H9 (cell line): ENCODE measurements around the gene B4GALNT4. TPM values are rescaled to one million over a fixed set of nuclear protein-coding genes. Genes with fewer than 3 reads are reported as not detected.

Experiments used
- DNase-seq: peaks from one replicate; pipeline ENCODE4 v3.0.0-alpha.2; 2017
- H2AFZ ChIP-seq: one replicate; pipeline ENCODE4 v1.6.1; 2013; ENCODE audit warnings: mild to moderate bottlenecking, low read length, control low read depth, moderate library complexity
- H2AK5ac ChIP-seq: 2 replicates; pipeline ENCODE4 v1.6.1; 2013; ENCODE audit warnings: low read length, control low read depth, mixed read lengths; ENCODE audit not compliant: insufficient read length
- H2BK120ac ChIP-seq: one replicate; pipeline ENCODE4 v1.6.1; 2013; ENCODE audit warnings: low read depth, mild to moderate bottlenecking, low read length, control low read depth, inconsistent platforms; ENCODE audit not compliant: poor library complexity, severe bottlenecking
- H2BK12ac ChIP-seq: 2 replicates; pipeline ENCODE4 v1.6.1; 2013; ENCODE audit warnings: low read length, control low read depth, mixed read lengths, low read depth; ENCODE audit not compliant: insufficient read length
- H2BK15ac ChIP-seq: 2 replicates; pipeline ENCODE4 v1.6.1; 2013; ENCODE audit warnings: low read depth, low read length, control low read depth
- H2BK20ac ChIP-seq: one replicate; pipeline ENCODE4 v1.6.1; 2013; ENCODE audit warnings: low read depth, mild to moderate bottlenecking, low read length, control low read depth, inconsistent platforms; ENCODE audit not compliant: poor library complexity, severe bottlenecking
- H2BK5ac ChIP-seq: 2 replicates; pipeline ENCODE4 v1.6.1; 2013; ENCODE audit warnings: low read length, control low read depth, mixed read lengths; ENCODE audit not compliant: insufficient read length
- H3K14ac ChIP-seq: 2 replicates; pipeline ENCODE4 v1.6.1; 2013; ENCODE audit warnings: low read length, control low read depth; ENCODE audit not compliant: insufficient read depth
- H3K18ac ChIP-seq: 2 replicates; pipeline ENCODE4 v1.6.1; 2013; ENCODE audit warnings: low read depth, mild to moderate bottlenecking, mixed read lengths, low read length, control low read depth; ENCODE audit not compliant: insufficient read length
- H3K23ac ChIP-seq: 2 replicates; pipeline ENCODE4 v1.6.1; 2013; ENCODE audit warnings: low read length, control low read depth, mixed read lengths, low read depth; ENCODE audit not compliant: insufficient read length
- H3K23me2 ChIP-seq: 2 replicates; pipeline ENCODE4 v1.6.1; 2013; ENCODE audit warnings: low read depth, mild to moderate bottlenecking, mixed read lengths, low read length, control low read depth; ENCODE audit not compliant: insufficient read length, poor library complexity, severe bottlenecking
- H3K27ac ChIP-seq: 2 replicates; pipeline ENCODE4 v1.5.1; 2013; ENCODE audit warnings: low read length, control low read depth, mixed read lengths, low read depth; ENCODE audit not compliant: insufficient read length
- H3K27me3 ChIP-seq: 2 replicates; pipeline ENCODE4 v1.6.1; 2013; ENCODE audit warnings: low read length, control low read depth, inconsistent platforms; ENCODE audit not compliant: insufficient read depth
- H3K4ac ChIP-seq: 2 replicates; pipeline ENCODE4 v1.6.1; 2013; ENCODE audit warnings: low read depth, mild to moderate bottlenecking, control low read depth, inconsistent platforms, low read length, moderate library complexity
- H3K4me1 ChIP-seq: 2 replicates; pipeline ENCODE4 v1.6.1; 2013; ENCODE audit warnings: low read length, control low read depth, inconsistent platforms; ENCODE audit not compliant: insufficient read depth
- H3K4me2 ChIP-seq: 2 replicates; pipeline ENCODE4 v1.6.1; 2013; ENCODE audit warnings: low read length, control low read depth, mixed read lengths; ENCODE audit not compliant: insufficient read length, insufficient read depth
- H3K56ac ChIP-seq: 2 replicates; pipeline ENCODE4 v1.6.1; 2013; ENCODE audit warnings: low read depth, mild to moderate bottlenecking, mixed read lengths, low read length, control low read depth; ENCODE audit not compliant: insufficient read length
- H3K79me1 ChIP-seq: 2 replicates; pipeline ENCODE4 v1.6.1; 2013; ENCODE audit warnings: low read depth, mild to moderate bottlenecking, moderate library complexity, low read length, control low read depth, inconsistent platforms; ENCODE audit not compliant: insufficient read depth, poor library complexity, severe bottlenecking
- H3K79me2 ChIP-seq: 2 replicates; pipeline ENCODE4 v1.6.1; 2013; ENCODE audit warnings: low read length, control low read depth, inconsistent platforms; ENCODE audit not compliant: insufficient read depth
- H3K9ac ChIP-seq: 2 replicates; pipeline ENCODE4 v1.6.1; 2013; ENCODE audit warnings: low read length, control low read depth, mixed read lengths; ENCODE audit not compliant: insufficient read length; ENCODE audit errors: extremely low read depth
- H3K9me3 ChIP-seq: one replicate; pipeline ENCODE4 v1.6.1; 2013; ENCODE audit warnings: low read depth, low read length, inconsistent platforms; ENCODE audit not compliant: control insufficient read depth
- H3T11ph ChIP-seq: one replicate; pipeline ENCODE4 v1.6.1; 2013; ENCODE audit warnings: mild to moderate bottlenecking, low read length, control low read depth, inconsistent platforms
- H4K20me1 ChIP-seq: one replicate; pipeline ENCODE4 v1.6.1; 2013; ENCODE audit not compliant: control insufficient read depth, insufficient read length, insufficient read depth
- H4K5ac ChIP-seq: 2 replicates; pipeline ENCODE4 v1.6.1; 2013; ENCODE audit warnings: low read depth, mild to moderate bottlenecking, mixed read lengths, low read length, control low read depth; ENCODE audit not compliant: insufficient read length
- H4K8ac ChIP-seq: replicated peaks from 2 replicates; pipeline ENCODE4 v1.6.1; 2013; ENCODE audit warnings: low read length, control low read depth, mixed read lengths, low read depth; ENCODE audit not compliant: insufficient read length
- H4K91ac ChIP-seq: 2 replicates; pipeline ENCODE4 v1.6.1; 2013; ENCODE audit warnings: low read depth, mild to moderate bottlenecking, moderate library complexity, mixed read lengths, low read length, control low read depth; ENCODE audit not compliant: insufficient read length
- H3K27ac Mint-ChIP-seq, 3 experiments: 2 replicates in 2 of 3; 3 replicates in 1 of 3; pipeline ENCODE4 v1.8.0; 2020 to 2021; ENCODE audit warnings: mixed read lengths in 3 of 3, mild to moderate bottlenecking in 1 of 3, moderate library complexity in 1 of 3
- H3K27me3 Mint-ChIP-seq: 2 replicates; pipeline ENCODE4 v1.8.0; 2021; ENCODE audit warnings: low read depth, mild to moderate bottlenecking, moderate library complexity, mixed read lengths
- H3K36me3 Mint-ChIP-seq, 3 experiments: 2 replicates in 2 of 3; 3 replicates in 1 of 3; pipeline ENCODE4 v1.8.0; 2020 to 2021; ENCODE audit warnings: low read depth in 3 of 3, mixed read lengths in 3 of 3; ENCODE audit not compliant: insufficient read depth in 1 of 3
- H3K4me1 Mint-ChIP-seq, 2 experiments: 2 replicates each; pipeline ENCODE4 v1.8.0; 2020; ENCODE audit warnings: mixed read lengths in 2 of 2
- H3K4me3 Mint-ChIP-seq, 2 experiments: 2 replicates in 1 of 2; 3 replicates in 1 of 2; pipeline ENCODE4 v1.8.0; 2020 to 2021; ENCODE audit warnings: mild to moderate bottlenecking in 2 of 2, mixed read lengths in 2 of 2, moderate library complexity in 1 of 2
- H3K9me3 Mint-ChIP-seq, 2 experiments: 2 replicates in 1 of 2; 3 replicates in 1 of 2; pipeline ENCODE4 v1.8.0; 2020; ENCODE audit warnings: mild to moderate bottlenecking in 2 of 2, mixed read lengths in 2 of 2, moderate library complexity in 1 of 2
- CTCF ChIP-seq: fragments of 200-600 bp; sonication (generic); conservative IDR thresholded peaks from 3 replicates; pipeline ENCODE4 v1.8.0; 2021; ENCODE audit warnings: antibody characterized with exemption, mild to moderate bottlenecking
- WGBS: extraction: QIAGEN DNeasy Blood & Tissue Kit; methylation state at CpG from one replicate; pipeline ENCODE4 v1.1.7; 2013; ENCODE audit warnings: missing lambda C conversion rate, low lambda C conversion rate, mixed read lengths; ENCODE audit not compliant: insufficient read length; ENCODE audit errors: extremely low coverage; 5-methylcytosine and 5-hydroxymethylcytosine counted together
- total RNA-seq: library from RNA; stranded (reverse); gene quantifications from 2 replicates; pipeline ENCODE4 v1.2.1, GENCODE V29; 2021

Gene B4GALNT4
- total RNA-seq, 1 experiment from 2014 or later = 105 TPM

- whole genome bisulfite sequencing = no CpG with 5 or more reads among the region's 20 CpGs
- Histone ChIP-seq H3K23me2 (no peaks in the 10 kb centered on the region), H2AFZ (no peak overlapping the region), H3K56ac (no peak overlapping the region), H2BK120ac (no peak overlapping the region), H4K5ac (no peak overlapping the region), H3K9me3 (no peaks in the 10 kb centered on the region), H3T11ph (no peak overlapping the region), H3K27ac (no peak overlapping the region), H3K23ac (no peak overlapping the region), H2BK20ac (no peak overlapping the region), H4K91ac (no peak overlapping the region), H3K4ac (no peak overlapping the region), H3K27me3 (no peaks in the 10 kb centered on the region), H3K79me1 (no peaks in the 10 kb centered on the region), H2AK5ac (no peak overlapping the region), H2BK15ac (no peak overlapping the region), H3K14ac (no peak overlapping the region), H3K9ac (no peak overlapping the region), H4K20me1 (peaks cover 2% of the 10 kb centered on the region), H2BK5ac (no peak overlapping the region), H3K79me2 (no peaks in the 10 kb centered on the region), H3K18ac (no peak overlapping the region), H4K8ac (no peak overlapping the region), H3K4me1 (no peaks in the 10 kb centered on the region), H2BK12ac (no peak overlapping the region), H3K4me2 (no peak overlapping the region)
- Mint-ChIP-seq H3K27ac (no peak overlapping the region), H3K36me3 (peaks cover 2 to 20% (median 18%) of the 10 kb centered on the region in 3 experiments; a peak in 5 of 7 replicates), H3K4me3 (no peak overlapping the region), H3K9me3 (peaks cover 10 to 16% of the 10 kb centered on the region in 2 experiments), H3K4me1 (peaks cover 2 to 4% of the 10 kb centered on the region in 2 experiments), H3K27me3 (no peaks in the 10 kb centered on the region)
- no peak for TF ChIP-seq CTCF
- DNase-seq = no peak
Measured at GRCh38 chr11:398826-399225, 29.5 kb downstream of the B4GALNT4 start.
